Endothelial cell of umbilical vein (primary cell): Measurements from ENCODE around the gene XDH. TPM values are rescaled to one million over a fixed set of nuclear protein-coding genes. Genes with fewer than 3 reads are reported as not detected.

Source experiments
- BruUV-seq: library from RNA; stranded (reverse); fragments of 400-500 nt; replicated peaks from 2 replicates; lab custom pipeline; 2021; lab: Mats Ljungman, UMichigan
- CTCF ChIA-PET: fragments of 300-600, 350-600 bp; sonication (Branson Sonifier 250); formaldehyde crosslinking; loops from one replicate; lab custom pipeline; 2021; ENCODE audit warnings: antibody characterized with exemption, inconsistent platforms; lab: Charles Lee
- POLR2A ChIA-PET: fragments of 300-600, 350-600 bp; sonication (Branson Sonifier 250); formaldehyde crosslinking; loops from one replicate; lab custom pipeline; 2021; ENCODE audit warnings: antibody characterized with exemption, inconsistent platforms; lab: Charles Lee
- DNase-seq: peaks from one replicate; pipeline ENCODE4 v3.0.0-alpha.2; 2011; ENCODE audit warnings: low read depth, low spot score
- FAIRE-seq: peaks from 2 replicates; lab custom pipeline; 2011; peaks lifted over from hg19 to GRCh38; lab: Jason Lieb, UNC
- H2AFZ ChIP-seq: 2 replicates; pipeline ENCODE4 v1.6.0; 2012; ENCODE audit warnings: low read depth, low read length, control low read depth, inconsistent platforms
- H3K27ac ChIP-seq: 2 replicates; pipeline ENCODE4 v1.5.1; 2011; ENCODE audit warnings: low read depth, mild to moderate bottlenecking, control low read depth, low read length, moderate library complexity; ENCODE audit not compliant: insufficient read depth
- H3K27me3 ChIP-seq, 2 experiments: 2 replicates each; pipeline versions ENCODE4 v1.6.0 to v1.6.1; 2011; ENCODE audit warnings: low read length in 2 of 2, mixed read lengths in 1 of 2; ENCODE audit not compliant: control insufficient read depth in 2 of 2, insufficient read depth in 2 of 2
- H3K36me3 ChIP-seq, 2 experiments: 2 replicates in 1 of 2; 3 replicates in 1 of 2; pipeline ENCODE4 v1.5.1; 2011; ENCODE audit warnings: low read length in 2 of 2, mild to moderate bottlenecking in 1 of 2, moderate library complexity in 1 of 2; ENCODE audit not compliant: control insufficient read depth in 2 of 2, insufficient read depth in 2 of 2; ENCODE audit errors: extremely low read depth in 1 of 2
- H3K4me1 ChIP-seq: 3 replicates; pipeline ENCODE4 v1.5.1; 2011; ENCODE audit warnings: mild to moderate bottlenecking, low read length; ENCODE audit not compliant: control insufficient read depth, insufficient read depth; ENCODE audit errors: extremely low read depth
- H3K4me2 ChIP-seq: 2 replicates; pipeline ENCODE4 v1.6.1; 2011; ENCODE audit warnings: low read length, control low read depth, mixed read lengths; ENCODE audit not compliant: insufficient read depth
- H3K4me3 ChIP-seq, 3 experiments: fragments of 200-600 bp in 1 of 3; sonication (generic), shearing (Covaris generic) in 1 of 3; replicated peaks in 1 of 3; 2 replicates each; pipeline ENCODE4 v1.5.1; 2011 to 2016; ENCODE audit warnings: control low read depth in 3 of 3, low read length in 3 of 3, mild to moderate bottlenecking in 2 of 3, inconsistent platforms in 1 of 3, low read depth in 1 of 3, moderate library complexity in 1 of 3; ENCODE audit not compliant: insufficient read depth in 1 of 3
- H3K79me2 ChIP-seq: 2 replicates; pipeline ENCODE4 v1.6.0; 2012; ENCODE audit warnings: low read length, inconsistent platforms; ENCODE audit not compliant: control insufficient read depth, insufficient read depth
- H3K9ac ChIP-seq: replicated peaks from 2 replicates; pipeline ENCODE3; 2011; ENCODE audit warnings: low read length, control low read depth; ENCODE audit not compliant: insufficient read depth; ENCODE audit errors: extremely low read depth
- H3K9me1 ChIP-seq: replicated peaks from 3 replicates; pipeline ENCODE4 v1.6.0; 2011; ENCODE audit warnings: mild to moderate bottlenecking, low read length; ENCODE audit not compliant: control insufficient read depth, insufficient read depth; ENCODE audit errors: extremely low read depth
- H3K9me3 ChIP-seq: replicated peaks from 2 replicates; pipeline ENCODE4 v1.5.1; 2012; ENCODE audit warnings: low read length, inconsistent platforms; ENCODE audit not compliant: control insufficient read depth, insufficient read depth
- H4K20me1 ChIP-seq: replicated peaks from 2 replicates; pipeline ENCODE3; 2011; ENCODE audit warnings: mild to moderate bottlenecking, low read length; ENCODE audit not compliant: control insufficient read depth, insufficient read depth; ENCODE audit errors: extremely low read depth
- EZH2 ChIP-seq: IDR thresholded peaks from 2 replicates; pipeline ENCODE4 v1.6.1; 2012; ENCODE audit warnings: borderline replicate concordance, low read depth, mild to moderate bottlenecking, moderate library complexity, low read length, inconsistent platforms; ENCODE audit not compliant: severe bottlenecking
- FOS ChIP-seq: IDR thresholded peaks from 2 replicates; pipeline ENCODE4 v1.6.1; 2011; ENCODE audit warnings: mild to moderate bottlenecking, low read length, moderate library complexity, borderline replicate concordance; ENCODE audit not compliant: insufficient read depth
- GATA2 ChIP-seq: IDR thresholded peaks from 2 replicates; pipeline ENCODE4 v1.7.0; 2011; ENCODE audit warnings: low read depth, mild to moderate bottlenecking, moderate library complexity, mixed read lengths, low read length; ENCODE audit not compliant: insufficient read length, insufficient read depth
- JUN ChIP-seq: IDR thresholded peaks from 2 replicates; pipeline ENCODE4 v1.6.1; 2011; ENCODE audit warnings: borderline replicate concordance, low read depth; ENCODE audit not compliant: insufficient read length, insufficient read depth
- MAX ChIP-seq: IDR thresholded peaks from 2 replicates; pipeline ENCODE4 v1.6.1; 2011; ENCODE audit not compliant: insufficient read depth, insufficient read length
- MYC ChIP-seq: IDR thresholded peaks from one replicate; pipeline ENCODE4 v1.6.1; 2011; ENCODE audit warnings: mild to moderate bottlenecking, low read depth, low read length
- POLR2A ChIP-seq: IDR thresholded peaks from 2 replicates; pipeline ENCODE4 v1.6.1; 2012; ENCODE audit warnings: low read depth, mild to moderate bottlenecking, control low read depth, low read length
- POLR2AphosphoS5 ChIP-seq: IDR thresholded peaks from 2 replicates; pipeline ENCODE4 v1.6.1; 2012; ENCODE audit warnings: low read depth, mild to moderate bottlenecking, control low read depth, low read length, moderate library complexity; ENCODE audit not compliant: insufficient read depth
- dilution Hi-C: fragments of 300-500 bp; cut with MboI; formaldehyde crosslinking; loops from one replicate; pipeline ENCODE4 v1.15.0; 2019; ENCODE audit warnings: low sequenced_read_pairs; ENCODE audit not compliant: extremely low pct_ligation_motif_present
- intact Hi-C: fragments of 100-400 bp; cut with micrococcal nuclease; formaldehyde crosslinking; loops from one replicate; pipeline ENCODE4 v1.10.0; 2022
- polyA plus RNA-seq, 4 experiments: library from polyadenylated mRNA; depleted of rRNA in 3 of 4; stranded (reverse) in 3 of 4; unstranded in 1 of 4; fragments of >200 nt; gene quantifications; 2 replicates each; pipeline versions ENCODE4 v1.2.1 to v1.2.3, GENCODE V29; 2011 to 2012; ENCODE audit warnings: missing spikeins in 1 of 4
- total RNA-seq: library from RNA; stranded (reverse); gene quantifications from 2 replicates; pipeline ENCODE4 v1.2.3, GENCODE V29; 2021
- TF ChIP-seq, protein P1 (sequence below), 2 donors: IDR thresholded peaks; 1 replicate in 1 of 2; 2 replicates in 1 of 2; pipeline ENCODE4 v1.5.1; 2011; ENCODE audit warnings: low read length in 2 of 2, mild to moderate bottlenecking in 2 of 2, moderate library complexity in 2 of 2, control low read depth in 1 of 2, inconsistent platforms in 1 of 2, low read depth in 1 of 2; ENCODE audit not compliant: insufficient read depth in 1 of 2; ENCODE audit errors: extremely low read depth in 1 of 2

XDH gene
- total and polyA plus RNA-seq, 2 donors (not counting 3 experiments of a cell fraction or from before 2014, with no cell fraction given) = not detected

DNA sequence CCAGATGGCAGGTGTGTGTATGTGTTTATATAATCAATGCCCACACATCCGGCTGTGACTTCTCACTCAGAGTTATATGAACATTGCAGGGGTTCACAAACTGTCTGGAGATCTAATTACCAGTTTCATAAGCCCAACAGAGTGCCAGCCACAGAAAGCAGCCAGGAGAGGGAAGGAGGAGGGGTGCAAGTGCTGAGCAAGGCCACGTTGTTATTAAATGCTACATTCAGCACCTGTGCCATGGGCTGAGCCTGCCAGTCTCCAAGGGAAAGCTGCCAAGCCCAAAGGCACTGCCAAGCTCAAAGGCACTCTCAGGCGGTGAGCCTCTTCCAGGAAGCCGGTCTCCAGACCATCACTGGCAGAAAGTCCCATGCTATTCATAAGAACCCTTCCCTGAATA, 17.4 kb downstream of the XDH start:
- no peak for FAIRE-seq
- no peak overlapping the region for H2AFZ ChIP-seq

GRCh38 chr2:31390324-31390723, 24.2 kb downstream of the XDH start:
- no peak for FAIRE-seq
- Histone ChIP-seq H3K9ac (no peak overlapping the region), H4K20me1 (no peaks in the 10 kb centered on the region), H3K9me1 (no peaks in the 10 kb centered on the region), H3K4me3 (no peak overlapping the region), H3K27me3 (no peaks in the 10 kb centered on the region), H3K4me1 (no peaks in the 10 kb centered on the region), H3K9me3 (no peaks in the 10 kb centered on the region), H3K79me2 (no peaks in the 10 kb centered on the region), H3K36me3 (no peaks in the 10 kb centered on the region), H3K27ac (no peak overlapping the region), H2AFZ (no peak overlapping the region), H3K4me2 (no peak overlapping the region)
- ChIA-PET CTCF (no interaction called here), POLR2A (no interaction called here)
- TF ChIP-seq EZH2 = no peak
- no peak for TF ChIP-seq FOS
- TF ChIP-seq, protein P1, sequence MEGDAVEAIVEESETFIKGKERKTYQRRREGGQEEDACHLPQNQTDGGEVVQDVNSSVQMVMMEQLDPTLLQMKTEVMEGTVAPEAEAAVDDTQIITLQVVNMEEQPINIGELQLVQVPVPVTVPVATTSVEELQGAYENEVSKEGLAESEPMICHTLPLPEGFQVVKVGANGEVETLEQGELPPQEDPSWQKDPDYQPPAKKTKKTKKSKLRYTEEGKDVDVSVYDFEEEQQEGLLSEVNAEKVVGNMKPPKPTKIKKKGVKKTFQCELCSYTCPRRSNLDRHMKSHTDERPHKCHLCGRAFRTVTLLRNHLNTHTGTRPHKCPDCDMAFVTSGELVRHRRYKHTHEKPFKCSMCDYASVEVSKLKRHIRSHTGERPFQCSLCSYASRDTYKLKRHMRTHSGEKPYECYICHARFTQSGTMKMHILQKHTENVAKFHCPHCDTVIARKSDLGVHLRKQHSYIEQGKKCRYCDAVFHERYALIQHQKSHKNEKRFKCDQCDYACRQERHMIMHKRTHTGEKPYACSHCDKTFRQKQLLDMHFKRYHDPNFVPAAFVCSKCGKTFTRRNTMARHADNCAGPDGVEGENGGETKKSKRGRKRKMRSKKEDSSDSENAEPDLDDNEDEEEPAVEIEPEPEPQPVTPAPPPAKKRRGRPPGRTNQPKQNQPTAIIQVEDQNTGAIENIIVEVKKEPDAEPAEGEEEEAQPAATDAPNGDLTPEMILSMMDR (IDR thresholded peaks at IDR 0.05; ENCODE audit: extremely low read depth in 1 of 2, insufficient read depth in 1 of 2, low read depth in 1 of 2, low read length in 2 of 2) = no peak
- no peak for TF ChIP-seq MYC
- no peak for TF ChIP-seq MAX
- TF ChIP-seq POLR2AphosphoS5 = no peak
- no peak for TF ChIP-seq GATA2
- TF ChIP-seq POLR2A = no peak
- no peak for TF ChIP-seq JUN
- intact Hi-C loops = no loop called here
- no peak for DNase-seq
- dilution Hi-C loops = no loop called here
- BruUV-seq = no TSS peak

More for the DNA sequence above, 17.4 kb downstream of the XDH start:
- H4K20me1 ChIP-seq = no peaks in the 10 kb centered on the region
- CTCF ChIA-PET = no interaction called here
- TF ChIP-seq EZH2 = no peak
- H3K27me3 ChIP-seq = no peaks in the 10 kb centered on the region
- no peaks in the 10 kb centered on the region for H3K79me2 ChIP-seq
- H3K36me3 ChIP-seq = no peaks in the 10 kb centered on the region
- no peak for DNase-seq
- BruUV-seq = no TSS peak
- no peak overlapping the region for H3K27ac ChIP-seq
- no peak overlapping the region for H3K9ac ChIP-seq
- H3K4me1 ChIP-seq = no peaks in the 10 kb centered on the region
- intact Hi-C loops = no loop called here
- no peaks in the 10 kb centered on the region for H3K9me3 ChIP-seq
- dilution Hi-C loops = no loop called here
- H3K4me2 ChIP-seq = no peak overlapping the region
- H3K9me1 ChIP-seq = no peaks in the 10 kb centered on the region
- H3K4me3 ChIP-seq = no peak overlapping the region
- POLR2A ChIA-PET = no interaction called here
